ENCODE data around the gene CENPF. TPM values are rescaled to one million over a fixed set of nuclear protein-coding genes. Genes with fewer than 3 reads are reported as not detected.

Gene CENPF
- total and polyA plus RNA-seq, 2 experiments from 2014 or later, result 123 to 376 TPM

DNA sequence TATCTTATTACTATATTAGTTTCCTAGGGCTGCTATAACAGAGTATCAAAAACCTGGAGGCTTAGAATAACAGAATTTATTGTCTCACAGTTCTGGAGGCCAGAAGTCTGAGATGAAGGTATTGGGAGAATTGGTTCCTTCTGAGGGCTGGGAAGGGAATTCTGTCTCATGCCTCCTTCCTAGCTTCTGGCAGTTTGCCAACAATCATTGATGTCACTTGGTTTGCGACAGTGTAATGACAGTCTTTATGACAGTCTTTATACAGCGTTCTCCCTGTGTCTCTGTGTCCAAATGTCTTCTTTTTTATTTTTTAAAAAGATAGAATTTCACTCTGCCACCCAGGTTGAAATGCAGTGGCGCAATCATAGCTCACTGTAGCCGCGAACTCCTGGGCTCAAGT lies 15.8 kb upstream of the CENPF start (continued):
- no peak for TF ChIP-seq ZNF462 (CRISPR knock-in tag; IDR thresholded peaks at IDR 0.05)
- no peak for TF ChIP-seq EZH2phosphoT487 (IDR thresholded peaks at IDR 0.05; ENCODE audit: unreplicated experiment)
- no peak for TF ChIP-seq REST (IDR thresholded peaks at IDR 0.05; ENCODE audit: unreplicated experiment)
- TF ChIP-seq NANOG (IDR thresholded peaks at IDR 0.05; ENCODE audit: borderline replicate concordance), result no peak
- no peak for TF ChIP-seq POLR2AphosphoS5 (IDR thresholded peaks at IDR 0.05; ENCODE audit: low read depth)
- no peak for TF ChIP-seq STAT1 (IDR thresholded peaks at IDR 0.05; ENCODE audit: unreplicated experiment)

Data from GM23338 (cell line).